Esophagus muscularis mucosa (tissue), 4 donors: ENCODE measurements around the gene DENND2C.

Source experiments
- EP300 ChIP-seq: sonication (generic); formaldehyde crosslinking; IDR thresholded peaks from one replicate; pipeline ENCODE4 v1.6.1; 2017; ENCODE audit warnings: antibody characterized with exemption
- POLR2A ChIP-seq: fragments of 450-650 bp; IDR thresholded peaks from one replicate; pipeline ENCODE4 v1.6.1; 2017; ENCODE audit warnings: antibody characterized with exemption, moderate library complexity, mild to moderate bottlenecking, low read depth
- POLR2AphosphoS5 ChIP-seq, 2 donors: sonication (generic); formaldehyde crosslinking; IDR thresholded peaks; one replicate each; pipeline ENCODE4 v1.6.1; 2017; ENCODE audit warnings: antibody characterized with exemption in 2 of 2
- TF ChIP-seq, protein P1 (sequence below), 3 experiments: fragments of 200-600 bp in 2 of 3; fragments of 450-650 bp in 1 of 3; sonication (generic) in 2 of 3; IDR thresholded peaks; one replicate each; pipeline ENCODE4 v1.5.1; 2017 to 2019; ENCODE audit warnings: antibody characterized with exemption in 3 of 3, mild to moderate bottlenecking in 2 of 3, moderate library complexity in 1 of 3

DNA sequence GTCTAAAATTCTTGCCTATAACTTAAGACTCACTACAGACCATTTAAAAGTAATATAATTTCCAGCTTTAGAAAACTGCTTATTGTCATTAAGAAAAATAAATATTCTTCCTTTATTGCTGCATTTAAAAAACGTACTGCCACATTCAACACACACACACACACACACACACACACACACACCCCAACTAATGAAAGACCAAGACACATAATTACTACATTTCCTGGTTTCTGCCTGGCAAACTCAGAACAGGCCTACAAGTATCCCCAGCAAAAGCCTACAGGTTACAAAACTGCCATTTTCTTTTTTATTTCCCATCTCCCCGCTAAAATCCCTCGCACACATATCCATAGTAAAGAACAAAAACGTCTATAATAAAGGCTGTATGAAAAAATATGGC, 1.5 kb downstream of the DENND2C start:
- TF ChIP-seq, protein P1, sequence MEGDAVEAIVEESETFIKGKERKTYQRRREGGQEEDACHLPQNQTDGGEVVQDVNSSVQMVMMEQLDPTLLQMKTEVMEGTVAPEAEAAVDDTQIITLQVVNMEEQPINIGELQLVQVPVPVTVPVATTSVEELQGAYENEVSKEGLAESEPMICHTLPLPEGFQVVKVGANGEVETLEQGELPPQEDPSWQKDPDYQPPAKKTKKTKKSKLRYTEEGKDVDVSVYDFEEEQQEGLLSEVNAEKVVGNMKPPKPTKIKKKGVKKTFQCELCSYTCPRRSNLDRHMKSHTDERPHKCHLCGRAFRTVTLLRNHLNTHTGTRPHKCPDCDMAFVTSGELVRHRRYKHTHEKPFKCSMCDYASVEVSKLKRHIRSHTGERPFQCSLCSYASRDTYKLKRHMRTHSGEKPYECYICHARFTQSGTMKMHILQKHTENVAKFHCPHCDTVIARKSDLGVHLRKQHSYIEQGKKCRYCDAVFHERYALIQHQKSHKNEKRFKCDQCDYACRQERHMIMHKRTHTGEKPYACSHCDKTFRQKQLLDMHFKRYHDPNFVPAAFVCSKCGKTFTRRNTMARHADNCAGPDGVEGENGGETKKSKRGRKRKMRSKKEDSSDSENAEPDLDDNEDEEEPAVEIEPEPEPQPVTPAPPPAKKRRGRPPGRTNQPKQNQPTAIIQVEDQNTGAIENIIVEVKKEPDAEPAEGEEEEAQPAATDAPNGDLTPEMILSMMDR (IDR thresholded peaks at IDR 0.05): no peak
- TF ChIP-seq EP300: no peak
- TF ChIP-seq POLR2AphosphoS5 (IDR thresholded peaks at IDR 0.05): no peak
- no peak for TF ChIP-seq POLR2A
